NCI-H524 (cell line): ENCODE measurements around the gene TMEM19.

ENCODE experiments used
- DNase-seq, 2 experiments: peaks; one replicate each; lab custom pipeline; 2025; lab: John Stamatoyannopoulos, UW

TMEM19 gene

GRCh38 chr12:71718611-71719010 lies 32.7 kb downstream of the TMEM19 start:
- DNase-seq = no peak

- DNase-seq = no peak
These were observed 33.9 kb downstream of the TMEM19 start for GRCh38 chr12:71719647-71720370.

- DNase-seq = no peak
These were observed 36.1 kb downstream of the TMEM19 start for GRCh38 chr12:71721783-71722505.

GRCh38 chr12:71725011-71725410 lies 39.1 kb downstream of the TMEM19 start:
- no peak for DNase-seq

- DNase-seq = no peak
These were observed 40.7 kb downstream of the TMEM19 start for GRCh38 chr12:71726548-71726947.

GRCh38 chr12:71727958-71728357 lies 42.1 kb downstream of the TMEM19 start:
- DNase-seq = no peak

- no peak for DNase-seq
These were observed 45.1 kb downstream of the TMEM19 start for GRCh38 chr12:71730936-71731335.

GRCh38 chr12:71731439-71732356 lies 45.8 kb downstream of the TMEM19 start:
- peak; percentile 2 to 61 for DNase-seq

GRCh38 chr12:71732357-71732712 lies 46.5 kb downstream of the TMEM19 start:
- no peak for DNase-seq

GRCh38 chr12:71737197-71737596 lies 51.3 kb downstream of the TMEM19 start:
- no peak for DNase-seq

- no peak for DNase-seq
These were observed 57.1 kb downstream of the TMEM19 start for GRCh38 chr12:71742998-71743397.

GRCh38 chr12:71744522-71745300 lies 58.8 kb downstream of the TMEM19 start:
- DNase-seq = no peak

GRCh38 chr12:71746974-71747611 lies 61.2 kb downstream of the TMEM19 start:
- peak; percentile 27 to 66 for DNase-seq

GRCh38 chr12:71748081-71748850 lies 62.4 kb downstream of the TMEM19 start:
- no peak for DNase-seq

- no peak for DNase-seq
These were observed 63.8 kb downstream of the TMEM19 start for GRCh38 chr12:71749666-71750065.

GRCh38 chr12:71752891-71753290 lies 67.0 kb downstream of the TMEM19 start:
- no peak for DNase-seq
